Gastroesophageal sphincter (tissue), 3 donors: ENCODE results near the gene P2RX7.

Source experiments
- CTCF ChIP-seq, 4 experiments: fragments of 200-600 bp in 2 of 4; fragments of 450-650 bp in 2 of 4; sonication (generic) in 1 of 4; IDR thresholded peaks; one replicate each; pipeline ENCODE4 v1.5.1; 2017 to 2019; ENCODE audit warnings: antibody characterized with exemption in 4 of 4, mild to moderate bottlenecking in 2 of 4, moderate library complexity in 2 of 4
- POLR2A ChIP-seq, 2 donors: fragments of 450-650 bp; IDR thresholded peaks; one replicate each; pipeline ENCODE4 v1.6.1; 2017; ENCODE audit warnings: antibody characterized with exemption in 2 of 2, mild to moderate bottlenecking in 2 of 2, moderate library complexity in 1 of 2
- POLR2AphosphoS5 ChIP-seq: sonication (generic); formaldehyde crosslinking; IDR thresholded peaks from one replicate; pipeline ENCODE4 v1.6.1; 2017; ENCODE audit warnings: antibody characterized with exemption

GRCh38 chr12:121093487-121093891, 39.2 kb upstream of the P2RX7 start:
- TF ChIP-seq CTCF (IDR thresholded peaks at IDR 0.05) (no peak), POLR2AphosphoS5 (no peak), POLR2A (IDR thresholded peaks at IDR 0.05) (no peak)
